ENCODE results near the gene PFKP. TPM values are rescaled to one million over a fixed set of nuclear protein-coding genes. Genes with fewer than 3 reads are reported as not detected.
A peak's percentile ranks its signal among the peaks of the same experiment; 100 is the strongest.

The PFKP gene
- total RNA-seq, 3 donors from 2014 or later, result 239 to 271 (median 253) TPM

GRCh38 chr10:3117486-3117885, 50.1 kb downstream of the PFKP start:
- Mint-ChIP-seq H3K9me3 (no peaks in the 10 kb centered on the region), H3K4me1 (ENCODE audit: low read depth) (no peaks in the 10 kb centered on the region), H3K4me3 (no peak overlapping the region), H3K27me3 (ENCODE audit: low read depth) (no peaks in the 10 kb centered on the region), H3K36me3 (ENCODE audit: insufficient read depth) (peaks cover 56% of the 10 kb centered on the region)
- ATAC-seq (no peak), DNase-seq (no peak)

DNA sequence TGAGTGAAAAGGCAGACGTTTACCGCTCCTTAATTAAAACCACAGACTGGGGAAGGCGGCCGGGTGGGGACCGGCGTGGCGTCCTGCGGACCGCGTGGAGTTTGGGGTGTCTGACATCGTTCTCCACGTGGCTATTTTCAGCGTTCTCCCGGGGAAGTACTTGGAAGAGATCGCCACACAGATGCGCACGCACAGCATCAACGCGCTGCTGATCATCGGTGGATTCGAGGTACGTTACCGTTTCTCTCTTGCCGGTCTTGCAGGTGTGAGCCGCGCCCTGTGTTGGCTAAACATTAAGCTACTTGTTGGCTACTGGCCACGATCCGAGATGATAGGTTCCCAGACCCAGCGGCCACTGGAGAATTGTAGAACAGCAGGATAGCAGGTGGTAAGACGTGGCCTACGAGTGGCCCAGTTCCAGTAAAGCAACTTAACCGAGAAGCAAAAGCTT, 51.3 kb downstream of the PFKP start:
- Mint-ChIP-seq H3K4me3 (no peak overlapping the region), H3K4me1 (ENCODE audit: low read depth) (no peaks in the 10 kb centered on the region), H3K36me3 (ENCODE audit: insufficient read depth) (peaks cover 54% of the 10 kb centered on the region), H3K9me3 (no peaks in the 10 kb centered on the region), H3K27me3 (ENCODE audit: low read depth) (no peaks in the 10 kb centered on the region)
- ATAC-seq, result no peak
- DNase-seq, result no peak

- Mint-ChIP-seq H3K4me1 (ENCODE audit: low read depth) (no peaks in the 10 kb centered on the region), H3K4me3 (no peak overlapping the region), H3K36me3 (ENCODE audit: insufficient read depth) (peaks cover 51% of the 10 kb centered on the region), H3K9me3 (no peaks in the 10 kb centered on the region), H3K27me3 (ENCODE audit: low read depth) (no peaks in the 10 kb centered on the region)
- ATAC-seq (peak in 1 of 2 donors; percentile 55), DNase-seq (no peak)
These were observed 52.6 kb downstream of the PFKP start for GRCh38 chr10:3119796-3120459.

GRCh38 chr10:3122034-3122433, 54.7 kb downstream of the PFKP start:
- DNase-seq (no peak), ATAC-seq (no peak)
- H3K36me3 Mint-ChIP-seq (ENCODE audit: insufficient read depth), result peaks cover 45% of the 10 kb centered on the region
- no peaks in the 10 kb centered on the region for H3K27me3 Mint-ChIP-seq (ENCODE audit: low read depth)
- no peaks in the 10 kb centered on the region for H3K9me3 Mint-ChIP-seq
- no peak overlapping the region for H3K4me3 Mint-ChIP-seq
- H3K4me1 Mint-ChIP-seq (ENCODE audit: low read depth), result no peaks in the 10 kb centered on the region

DNA sequence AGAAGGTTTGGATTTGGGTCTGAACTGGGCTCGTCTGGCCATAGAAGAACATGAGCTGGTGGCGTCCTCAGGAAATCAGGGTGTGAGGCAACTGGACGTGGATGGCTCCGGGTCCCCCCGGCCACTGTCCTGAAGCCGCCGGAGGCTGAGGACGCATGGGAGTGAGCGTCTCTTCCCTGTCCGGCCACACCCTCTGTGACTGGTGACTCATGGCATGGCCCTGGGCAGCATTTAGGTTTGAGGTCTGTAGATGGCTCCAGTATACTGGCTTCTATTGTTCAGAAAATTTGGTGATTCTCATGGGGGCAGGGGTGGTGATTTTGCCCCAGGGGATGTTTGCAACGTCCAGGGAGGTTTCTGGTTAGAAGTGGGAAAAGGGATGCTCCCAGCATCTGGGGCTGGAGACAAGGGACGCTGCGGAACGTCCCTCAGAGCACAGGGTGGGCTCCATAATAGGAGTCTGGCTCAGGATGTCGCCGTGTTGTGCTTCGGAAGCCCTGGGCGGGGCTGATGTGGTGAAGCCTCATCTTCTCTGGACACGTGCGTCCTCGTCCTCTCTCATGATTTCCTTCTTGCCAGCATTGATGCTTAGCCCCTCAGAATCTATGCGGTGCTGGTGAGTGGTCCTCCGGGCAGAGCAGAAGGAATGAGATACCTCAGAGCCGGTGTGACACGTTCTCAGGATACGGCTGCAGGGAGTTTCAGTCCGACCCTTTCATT, 55.3 kb downstream of the PFKP start:
- Mint-ChIP-seq H3K9me3 (no peaks in the 10 kb centered on the region), H3K4me1 (ENCODE audit: low read depth) (no peaks in the 10 kb centered on the region), H3K36me3 (ENCODE audit: insufficient read depth) (peaks cover 42% of the 10 kb centered on the region), H3K4me3 (no peak overlapping the region), H3K27me3 (ENCODE audit: low read depth) (no peaks in the 10 kb centered on the region)
- DNase-seq (no peak), ATAC-seq (no peak)

DNA sequence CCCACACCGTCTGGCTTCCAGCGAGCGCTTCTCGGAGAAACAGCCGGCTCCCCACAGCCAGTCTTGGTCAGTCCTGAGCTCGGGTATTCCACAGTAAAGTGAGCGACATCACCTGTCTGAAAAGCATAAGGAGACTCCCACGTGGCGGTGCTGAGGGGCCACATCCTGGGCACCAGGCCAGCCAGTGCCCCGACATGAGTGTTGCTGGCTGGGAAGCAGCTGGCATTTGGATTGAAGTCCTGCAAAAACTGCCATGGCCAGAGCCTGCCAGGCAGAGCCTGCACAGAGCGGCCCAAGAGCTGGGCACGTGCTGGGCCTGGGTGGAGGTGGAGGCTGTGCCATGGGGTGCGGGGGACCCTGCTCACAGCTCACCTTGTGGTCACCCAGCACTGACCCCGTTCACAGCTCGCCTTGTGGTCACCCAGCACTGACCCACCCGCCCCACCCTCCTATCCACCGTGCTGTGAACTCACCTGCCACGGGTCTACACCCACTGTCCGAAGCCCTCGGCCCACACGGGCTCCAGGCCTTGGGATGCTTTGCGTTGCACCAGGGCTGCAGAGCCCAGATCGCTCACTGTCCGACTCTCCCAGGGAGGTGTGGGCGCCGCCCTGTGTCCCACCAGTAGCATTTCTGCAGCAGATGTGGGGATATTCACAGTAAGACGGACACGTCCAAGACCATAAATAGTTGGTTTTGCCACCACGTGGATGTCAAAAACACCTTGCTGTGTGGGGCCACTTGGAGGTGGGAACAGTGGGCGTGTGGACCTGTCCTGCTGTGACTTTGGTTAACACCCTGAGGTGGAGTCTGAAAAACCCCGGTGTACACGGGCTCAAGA, 56.4 kb downstream of the PFKP start:
- DNase-seq (no peak), ATAC-seq (no peak)
- Mint-ChIP-seq H3K9me3 (no peaks in the 10 kb centered on the region), H3K4me1 (ENCODE audit: low read depth) (no peaks in the 10 kb centered on the region), H3K4me3 (no peak overlapping the region), H3K36me3 (ENCODE audit: insufficient read depth) (peaks cover 42% of the 10 kb centered on the region), H3K27me3 (ENCODE audit: low read depth) (no peaks in the 10 kb centered on the region)

GRCh38 chr10:3124412-3125175, 57.2 kb downstream of the PFKP start:
- ATAC-seq, result no peak
- no peak for DNase-seq
- Mint-ChIP-seq H3K27me3 (ENCODE audit: low read depth) (no peaks in the 10 kb centered on the region), H3K36me3 (ENCODE audit: insufficient read depth) (peaks cover 46% of the 10 kb centered on the region), H3K9me3 (no peaks in the 10 kb centered on the region), H3K4me1 (ENCODE audit: low read depth) (no peaks in the 10 kb centered on the region), H3K4me3 (no peak overlapping the region)

GRCh38 chr10:3125527-3126170, 58.3 kb downstream of the PFKP start:
- no peak for DNase-seq
- no peaks in the 10 kb centered on the region for H3K4me1 Mint-ChIP-seq (ENCODE audit: low read depth)
- no peak for ATAC-seq
- no peaks in the 10 kb centered on the region for H3K9me3 Mint-ChIP-seq
- H3K27me3 Mint-ChIP-seq (ENCODE audit: low read depth), result no peaks in the 10 kb centered on the region
- peaks cover 54% of the 10 kb centered on the region for H3K36me3 Mint-ChIP-seq (ENCODE audit: insufficient read depth)
- H3K4me3 Mint-ChIP-seq, result no peak overlapping the region

DNA sequence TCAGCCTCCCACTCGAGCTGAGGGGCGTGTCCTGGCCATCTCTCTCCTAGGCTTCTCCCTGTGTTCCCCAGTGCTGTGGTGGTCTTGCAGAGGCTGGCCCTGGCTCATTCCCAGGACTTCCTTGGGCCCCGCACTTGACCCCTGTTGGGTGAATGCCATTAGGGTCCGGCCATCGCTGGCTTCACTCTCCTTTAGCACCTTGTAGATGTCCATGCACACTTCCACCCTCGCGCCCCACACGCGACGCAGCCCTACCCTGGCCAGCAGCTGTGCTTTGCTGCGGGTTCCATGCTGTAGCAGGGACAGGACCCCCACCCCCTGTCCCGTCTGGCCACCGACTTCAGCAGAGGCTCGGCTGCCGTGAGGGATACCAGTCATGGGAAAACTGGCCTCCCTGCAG, 58.9 kb downstream of the PFKP start:
- Mint-ChIP-seq H3K36me3 (ENCODE audit: insufficient read depth) (peaks cover 53% of the 10 kb centered on the region), H3K4me1 (ENCODE audit: low read depth) (no peaks in the 10 kb centered on the region), H3K27me3 (ENCODE audit: low read depth) (no peaks in the 10 kb centered on the region), H3K4me3 (no peak overlapping the region), H3K9me3 (no peaks in the 10 kb centered on the region)
- ATAC-seq, result no peak
- DNase-seq, result no peak

GRCh38 chr10:3126741-3127346, 59.5 kb downstream of the PFKP start:
- Mint-ChIP-seq H3K4me3 (no peak overlapping the region), H3K4me1 (ENCODE audit: low read depth) (no peaks in the 10 kb centered on the region), H3K27me3 (ENCODE audit: low read depth) (no peaks in the 10 kb centered on the region), H3K9me3 (no peaks in the 10 kb centered on the region), H3K36me3 (ENCODE audit: insufficient read depth) (peaks cover 53% of the 10 kb centered on the region)
- DNase-seq (no peak), ATAC-seq (no peak)

DNA sequence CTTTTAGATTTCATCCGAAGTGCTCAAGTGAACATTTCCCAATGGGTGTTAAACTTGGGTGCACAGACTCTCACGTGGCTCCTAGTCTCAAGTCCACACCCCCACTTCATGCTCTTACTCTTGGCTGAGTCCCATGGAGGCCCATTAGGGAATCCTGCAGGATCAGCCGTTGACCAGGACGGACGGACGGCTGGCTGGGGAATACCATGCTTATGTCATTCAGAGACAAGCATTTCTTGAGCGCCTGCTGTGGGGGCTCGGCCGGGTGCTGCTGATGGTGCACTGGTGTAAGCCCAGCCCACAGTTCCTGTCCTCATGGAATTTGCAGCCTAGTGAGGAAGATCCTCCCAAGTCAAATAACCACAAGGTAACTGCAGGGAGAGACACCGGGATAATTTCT, 60.6 kb downstream of the PFKP start:
- no peak overlapping the region for H3K4me3 Mint-ChIP-seq
- no peaks in the 10 kb centered on the region for H3K27me3 Mint-ChIP-seq (ENCODE audit: low read depth)
- no peak for DNase-seq
- no peaks in the 10 kb centered on the region for H3K9me3 Mint-ChIP-seq
- no peak for ATAC-seq
- peaks cover 52% of the 10 kb centered on the region for H3K36me3 Mint-ChIP-seq (ENCODE audit: insufficient read depth)
- H3K4me1 Mint-ChIP-seq (ENCODE audit: low read depth), result no peaks in the 10 kb centered on the region

DNA sequence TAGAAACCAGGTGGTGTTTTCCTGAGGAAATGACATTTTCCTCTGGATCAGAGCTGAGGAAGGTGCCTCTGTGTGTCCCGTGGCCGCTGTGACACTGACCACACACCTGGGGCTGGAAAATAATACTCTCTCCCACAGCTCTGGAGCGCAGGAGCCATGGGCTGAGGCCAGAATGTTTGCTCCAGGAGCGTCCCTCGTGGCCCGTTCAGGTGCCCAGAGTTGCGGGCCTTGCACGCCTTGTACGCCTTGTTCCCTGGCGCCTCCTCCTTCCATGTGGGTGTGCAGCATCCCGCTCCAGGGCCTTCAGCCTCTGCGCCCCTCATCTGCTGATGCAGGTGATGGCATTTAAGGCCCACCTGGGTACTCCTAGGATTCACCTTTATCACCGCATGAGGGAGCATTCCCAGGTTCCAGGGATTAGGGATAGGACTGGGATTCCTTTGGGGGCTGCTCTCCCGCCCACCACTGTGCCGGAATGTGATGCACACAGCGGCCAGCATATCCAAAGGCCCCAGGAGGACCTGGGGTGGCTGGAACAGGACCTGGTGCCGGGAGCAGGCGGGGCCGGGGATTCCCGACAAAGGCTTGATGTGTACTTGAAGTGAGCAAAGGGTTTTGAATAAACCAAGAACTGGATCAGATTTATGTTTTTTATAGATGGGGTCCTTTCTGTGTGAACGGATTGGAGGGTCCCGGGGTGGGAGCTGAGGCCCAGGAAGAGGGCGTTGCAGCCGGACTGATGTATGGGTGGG, 61.2 kb downstream of the PFKP start:
- Mint-ChIP-seq H3K4me3 (no peak overlapping the region), H3K9me3 (no peaks in the 10 kb centered on the region), H3K27me3 (ENCODE audit: low read depth) (no peaks in the 10 kb centered on the region), H3K36me3 (ENCODE audit: insufficient read depth) (peaks cover 49% of the 10 kb centered on the region), H3K4me1 (ENCODE audit: low read depth) (no peaks in the 10 kb centered on the region)
- DNase-seq (no peak), ATAC-seq (no peak)
